ENCODE results near the gene PDZD7.
"Not testable (repeated sequence)": the region's sequence is repeated elsewhere in the genome, so short reads cannot be mapped to it uniquely, and the experiment has no call there.

PDZD7 gene

GRCh38 chr10:100980311-100980710 is 50.6 kb downstream of the PDZD7 start:
- POLR2A ChIA-PET (ENCODE audit: low non-redundant PET), result no interaction called here

GRCh38 chr10:100979791-100980272 is 51.1 kb downstream of the PDZD7 start:
- DNase-seq (ENCODE audit: low spot score), result no peak
- H3K27ac ChIP-seq, result no peak overlapping the region
- TF ChIP-seq CTCF (conservative IDR thresholded peaks at IDR 0.05; ENCODE audit: low read depth), result no peak
- ChIA-PET POLR2A (ENCODE audit: low non-redundant PET) (no interaction called here), CTCF (no interaction called here)

More at GRCh38 chr10:100980311-100980710, 50.6 kb downstream of the PDZD7 start:
- no peak overlapping the region for H3K27ac ChIP-seq
- TF ChIP-seq CTCF (conservative IDR thresholded peaks at IDR 0.05; ENCODE audit: low read depth), result no peak
- CTCF ChIA-PET, result interaction anchor here (1.4 kb wide), 1 partner anchor 34 kb away, joined by 4 read pairs; no protein-coding TSS in a partner anchor
- no peak for DNase-seq (ENCODE audit: low spot score)

GRCh38 chr10:100978901-100979195 is 52.1 kb downstream of the PDZD7 start:
- no peak for TF ChIP-seq CTCF (conservative IDR thresholded peaks at IDR 0.05; ENCODE audit: low read depth)
- ChIA-PET POLR2A (ENCODE audit: low non-redundant PET) (no interaction called here), CTCF (no interaction called here)
- no peak overlapping the region for H3K27ac ChIP-seq
- DNase-seq (ENCODE audit: low spot score), result no peak

GRCh38 chr10:100978121-100978900 is 52.6 kb downstream of the PDZD7 start:
- no peak overlapping the region for H3K27ac ChIP-seq
- ChIA-PET POLR2A (ENCODE audit: low non-redundant PET) (no interaction called here), CTCF (no interaction called here)
- no peak for DNase-seq (ENCODE audit: low spot score)
- no peak for TF ChIP-seq CTCF (conservative IDR thresholded peaks at IDR 0.05; ENCODE audit: low read depth)

GRCh38 chr10:100977436-100977835 is 53.5 kb downstream of the PDZD7 start:
- TF ChIP-seq CTCF (conservative IDR thresholded peaks at IDR 0.05; ENCODE audit: low read depth), result no peak
- POLR2A ChIA-PET (ENCODE audit: low non-redundant PET), result no interaction called here
- DNase-seq (ENCODE audit: low spot score), result no peak
- CTCF ChIA-PET, result no interaction called here
- no peak overlapping the region for H3K27ac ChIP-seq

GRCh38 chr10:100976906-100977305 is 54.0 kb downstream of the PDZD7 start:
- no peak overlapping the region for H3K27ac ChIP-seq
- TF ChIP-seq CTCF (conservative IDR thresholded peaks at IDR 0.05; ENCODE audit: low read depth), result no peak
- ChIA-PET POLR2A (ENCODE audit: low non-redundant PET) (interaction anchor here (0.5 kb wide), 1 partner anchor 22 kb away, joined by 3 read pairs; the partner anchor contains the start of gene LZTS2), CTCF (interaction anchor here (1.0 kb wide), 1 partner anchor 37 kb away, joined by 4 read pairs; no protein-coding TSS in a partner anchor)
- no peak for DNase-seq (ENCODE audit: low spot score)

- CTCF ChIA-PET; POLR2A ChIA-PET (ENCODE audit: low non-redundant PET); DNase-seq (ENCODE audit: low spot score); H3K27ac ChIP-seq: not testable (repeated sequence)
Measured at GRCh38 chr10:100975397-100975796, 55.5 kb downstream of the PDZD7 start.

All from RWPE1 (cell line).